HUES48 (cell line): ENCODE results near the gene ALOXE3.

Experiments used
- H3K27ac ChIP-seq: one replicate; pipeline ENCODE4 v1.7.0; 2013; ENCODE audit warnings: low read depth, low read length, inconsistent platforms
- H3K27me3 ChIP-seq: 2 replicates; pipeline ENCODE4 v1.6.1; 2013; ENCODE audit warnings: mild to moderate bottlenecking, low read length; ENCODE audit not compliant: control insufficient read depth, insufficient read depth
- H3K36me3 ChIP-seq: 2 replicates; pipeline ENCODE4 v1.6.1; 2013; ENCODE audit warnings: low read length; ENCODE audit not compliant: control insufficient read depth, insufficient read depth
- H3K4me1 ChIP-seq: 2 replicates; pipeline ENCODE4 v1.6.1; 2013; ENCODE audit warnings: mild to moderate bottlenecking, low read length; ENCODE audit not compliant: control insufficient read depth, insufficient read depth
- H3K4me3 ChIP-seq: 2 replicates; pipeline ENCODE4 v1.5.1; 2013; ENCODE audit warnings: mild to moderate bottlenecking, low read depth, low read length
- H3K9ac ChIP-seq: 2 replicates; pipeline ENCODE4 v1.6.1; 2013; ENCODE audit warnings: mild to moderate bottlenecking, low read depth, low read length, moderate library complexity
- H3K9me3 ChIP-seq: 2 replicates; pipeline ENCODE4 v1.6.1; 2013; ENCODE audit warnings: low read length; ENCODE audit not compliant: control insufficient read depth, insufficient read depth

ALOXE3 gene

DNA sequence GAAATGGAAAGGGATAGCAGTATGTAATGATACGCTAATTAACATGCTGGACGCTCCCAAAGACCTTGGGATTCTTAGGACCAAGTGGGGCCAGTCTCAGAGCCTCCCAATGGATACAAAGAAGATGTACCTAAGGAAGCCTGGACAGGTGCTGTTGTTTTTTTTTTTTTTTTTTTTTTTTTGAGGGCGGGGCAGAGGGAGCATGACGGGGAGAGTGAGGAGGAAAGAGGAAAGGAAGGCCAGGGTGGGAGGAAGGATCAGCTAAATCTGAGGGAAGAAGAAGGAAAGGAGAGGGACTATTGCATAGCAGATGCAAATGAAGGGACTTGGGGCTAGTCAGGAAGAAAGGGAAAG, 41.9 kb upstream of the ALOXE3 start:
- no peaks in the 10 kb centered on the region for H3K9me3 ChIP-seq
- no peaks in the 10 kb centered on the region for H3K27me3 ChIP-seq
- H3K36me3 ChIP-seq = peaks cover 20% of the 10 kb centered on the region
- peaks cover 19% of the 10 kb centered on the region for H3K4me1 ChIP-seq
- H3K9ac ChIP-seq = no peak overlapping the region
- H3K4me3 ChIP-seq = no peak overlapping the region
- H3K27ac ChIP-seq = no peak overlapping the region

DNA sequence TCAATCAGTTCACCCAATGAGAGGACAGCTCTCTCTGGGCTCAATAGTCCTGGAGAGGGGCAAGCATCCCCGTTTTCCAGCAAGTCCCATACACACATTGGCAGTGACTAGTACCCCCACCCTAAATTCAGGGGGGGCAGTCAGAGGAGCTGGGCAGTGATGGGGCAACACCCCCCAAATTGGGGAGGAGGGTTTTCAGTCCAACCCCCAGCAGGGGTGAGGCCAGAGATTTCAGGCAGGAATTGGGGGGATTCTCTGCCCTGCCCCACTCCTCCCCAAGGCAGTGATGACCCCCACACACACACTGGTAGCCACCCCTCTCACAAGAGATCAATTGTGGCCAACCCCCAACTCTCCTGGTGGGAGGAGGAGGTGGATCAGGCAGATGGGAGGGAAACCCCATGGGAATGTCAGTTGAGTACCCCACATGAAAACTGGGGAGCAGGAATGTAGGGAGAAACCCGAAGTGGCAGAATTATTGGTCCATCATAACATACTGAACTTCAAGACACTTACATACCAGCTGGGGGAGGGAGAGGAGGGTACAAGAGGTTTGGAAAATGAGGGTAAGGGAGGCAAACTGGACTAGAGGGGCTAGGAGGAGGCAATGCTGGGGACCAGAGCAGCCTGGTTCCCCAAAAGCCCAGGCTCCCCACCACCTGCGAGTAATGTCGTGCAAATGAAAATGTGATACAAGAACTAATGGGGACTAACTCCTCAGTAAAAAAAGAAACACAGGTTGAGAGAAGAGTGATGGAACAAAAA, 41.3 kb upstream of the ALOXE3 start:
- no peak overlapping the region for H3K4me3 ChIP-seq
- no peaks in the 10 kb centered on the region for H3K9me3 ChIP-seq
- peaks cover 20% of the 10 kb centered on the region for H3K36me3 ChIP-seq
- no peaks in the 10 kb centered on the region for H3K27me3 ChIP-seq
- H3K4me1 ChIP-seq = peaks cover 21% of the 10 kb centered on the region
- no peak overlapping the region for H3K9ac ChIP-seq
- no peak overlapping the region for H3K27ac ChIP-seq

DNA sequence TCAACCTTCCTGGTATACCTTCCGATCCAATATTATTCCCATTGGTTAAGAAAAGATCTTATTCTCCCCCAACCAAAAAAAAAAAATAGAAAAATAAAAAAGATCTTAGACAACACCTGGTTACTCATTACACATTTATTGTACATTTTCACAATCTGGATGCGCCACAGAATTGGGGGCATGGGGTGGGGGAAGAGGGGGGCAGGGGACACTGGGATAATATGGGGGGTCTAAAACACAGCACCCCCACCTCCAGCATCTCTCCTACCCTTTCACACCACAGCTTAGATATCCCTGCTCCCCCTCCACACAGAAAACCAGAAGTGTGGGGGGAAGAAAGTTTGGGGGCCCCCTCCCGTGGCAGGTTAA, 40.7 kb upstream of the ALOXE3 start:
- no peak overlapping the region for H3K9ac ChIP-seq

GRCh38 chr17:8158267-8159031, 40.1 kb upstream of the ALOXE3 start:
- Histone ChIP-seq H3K9ac (no peak overlapping the region), H3K4me3 (no peak overlapping the region), H3K27me3 (no peaks in the 10 kb centered on the region), H3K4me1 (peaks cover 17% of the 10 kb centered on the region), H3K27ac (peak overlapping the region; percentile 54), H3K9me3 (no peaks in the 10 kb centered on the region), H3K36me3 (peaks cover 20% of the 10 kb centered on the region)

More for the DNA sequence above, 40.7 kb upstream of the ALOXE3 start:
- Histone ChIP-seq H3K36me3 (peaks cover 20% of the 10 kb centered on the region), H3K4me1 (peaks cover 18% of the 10 kb centered on the region), H3K27me3 (no peaks in the 10 kb centered on the region), H3K4me3 (no peak overlapping the region), H3K27ac (no peak overlapping the region), H3K9me3 (no peaks in the 10 kb centered on the region)

- Histone ChIP-seq H3K36me3 (peaks cover 18% of the 10 kb centered on the region), H3K4me3 (peak overlapping the region; percentile 80), H3K27ac (peak overlapping the region; percentile 98), H3K9me3 (no peaks in the 10 kb centered on the region), H3K4me1 (peaks cover 17% of the 10 kb centered on the region), H3K27me3 (no peaks in the 10 kb centered on the region), H3K9ac (peak overlapping the region; percentile 80)
Measured at GRCh38 chr17:8156246-8156992, 38.1 kb upstream of the ALOXE3 start.

DNA sequence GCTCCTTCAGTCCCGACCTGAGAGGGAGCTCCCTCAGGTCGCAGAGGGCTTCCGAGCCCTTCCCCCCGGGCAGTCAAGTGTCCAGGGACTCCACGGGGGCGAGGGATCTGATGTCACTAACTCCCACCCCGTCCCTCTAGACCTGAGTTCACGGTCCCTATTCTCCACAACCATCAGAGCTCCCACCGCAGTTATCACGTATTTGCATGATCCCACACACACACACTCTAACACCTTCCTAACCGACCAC, 37.6 kb upstream of the ALOXE3 start:
- peak overlapping the region; percentile 73 for H3K27ac ChIP-seq
- peaks cover 13% of the 10 kb centered on the region for H3K36me3 ChIP-seq
- no peaks in the 10 kb centered on the region for H3K27me3 ChIP-seq
- peaks cover 17% of the 10 kb centered on the region for H3K4me1 ChIP-seq
- peak overlapping the region; percentile 80 for H3K4me3 ChIP-seq
- no peaks in the 10 kb centered on the region for H3K9me3 ChIP-seq
- H3K9ac ChIP-seq = peak overlapping the region; percentile 63

- peak overlapping the region; percentile 63 for H3K9ac ChIP-seq
- peak overlapping the region; percentile 73 for H3K27ac ChIP-seq
- peaks cover 10% of the 10 kb centered on the region for H3K36me3 ChIP-seq
- H3K27me3 ChIP-seq = no peaks in the 10 kb centered on the region
- no peaks in the 10 kb centered on the region for H3K9me3 ChIP-seq
- H3K4me1 ChIP-seq = peaks cover 17% of the 10 kb centered on the region
- peak overlapping the region; percentile 80 for H3K4me3 ChIP-seq
Measured at GRCh38 chr17:8155231-8155995, 37.1 kb upstream of the ALOXE3 start.

GRCh38 chr17:8154608-8155155, 36.4 kb upstream of the ALOXE3 start:
- no peaks in the 10 kb centered on the region for H3K27me3 ChIP-seq
- peak overlapping the region; percentile 64 for H3K4me3 ChIP-seq
- no peaks in the 10 kb centered on the region for H3K9me3 ChIP-seq
- H3K27ac ChIP-seq = peak overlapping the region; percentile 92
- H3K36me3 ChIP-seq = peaks cover 11% of the 10 kb centered on the region
- no peak overlapping the region for H3K9ac ChIP-seq
- H3K4me1 ChIP-seq = peaks cover 17% of the 10 kb centered on the region

DNA sequence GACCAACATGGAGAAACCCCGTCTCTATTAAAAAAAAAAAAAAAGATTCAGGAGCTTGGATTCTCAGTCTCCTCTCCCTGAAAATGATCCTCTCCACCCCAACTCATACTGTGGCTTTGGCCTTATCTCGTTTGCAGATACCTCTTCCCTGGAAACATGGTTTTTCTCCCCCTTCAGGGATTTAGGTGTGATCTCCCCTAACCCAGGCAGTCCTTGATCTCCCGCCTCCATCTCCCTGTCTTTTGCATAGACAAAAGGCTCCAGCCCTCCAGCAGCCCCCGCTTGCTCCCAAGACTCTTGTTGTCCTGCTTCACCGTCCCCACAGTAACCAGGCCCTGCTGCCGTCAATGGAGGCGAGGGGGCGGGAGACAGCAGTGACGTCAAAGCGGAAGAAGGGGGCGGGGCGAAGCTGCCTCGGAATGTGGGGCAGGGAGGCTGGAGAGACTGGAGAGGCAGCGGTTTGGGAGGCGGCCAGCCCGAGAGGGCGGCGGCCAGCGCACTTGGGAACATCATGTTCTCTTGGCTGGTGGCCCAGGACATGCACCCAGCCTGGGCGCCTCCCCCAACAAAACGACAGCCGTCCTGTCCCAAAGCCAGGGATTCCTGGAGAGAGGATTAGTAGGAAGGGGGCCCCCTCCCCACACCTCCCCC, 35.8 kb upstream of the ALOXE3 start:
- H3K36me3 ChIP-seq = peaks cover 13% of the 10 kb centered on the region; the same call in 1 of the 2 replicates
- peak overlapping the region; percentile 30; the same call in 1 of the 2 replicates for H3K9ac ChIP-seq
- no peaks in the 10 kb centered on the region for H3K9me3 ChIP-seq
- H3K4me3 ChIP-seq = peak overlapping the region; percentile 64
- peaks cover 17% of the 10 kb centered on the region for H3K4me1 ChIP-seq
- H3K27ac ChIP-seq = peak overlapping the region; percentile 92
- no peaks in the 10 kb centered on the region for H3K27me3 ChIP-seq

DNA sequence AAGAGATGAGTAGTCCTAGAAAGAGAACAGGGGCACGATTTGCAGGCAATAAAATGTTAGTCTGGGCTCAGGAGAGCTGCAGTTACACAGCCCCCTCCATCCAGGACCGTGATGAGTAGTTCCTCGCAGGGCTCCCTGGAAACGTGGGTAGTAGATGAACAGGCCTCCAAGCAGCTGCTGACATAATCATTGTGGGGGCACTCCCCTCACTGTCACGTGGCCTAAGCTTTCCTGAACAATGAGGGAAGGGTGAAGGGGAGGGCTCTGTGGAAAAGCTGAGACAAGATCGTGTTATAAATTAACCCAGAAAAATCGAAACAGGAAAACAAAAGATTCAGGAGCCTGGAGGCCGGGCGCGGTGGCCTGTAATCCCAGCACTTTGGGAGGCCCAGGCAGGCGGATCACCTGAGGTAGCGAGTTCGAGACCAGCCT, 35.2 kb upstream of the ALOXE3 start:
- Histone ChIP-seq H3K4me3 (peak overlapping the region; percentile 64; the same call in 1 of the 2 replicates), H3K27ac (peak overlapping the region; percentile 92), H3K9me3 (no peaks in the 10 kb centered on the region), H3K9ac (no peak overlapping the region), H3K27me3 (no peaks in the 10 kb centered on the region), H3K36me3 (peaks cover 16% of the 10 kb centered on the region), H3K4me1 (peaks cover 17% of the 10 kb centered on the region)
